Lower leg skin (tissue), 4 donors: ENCODE measurements around the gene ZNF557. TPM values are rescaled to one million over a fixed set of nuclear protein-coding genes. Genes with fewer than 3 reads are reported as not detected.

Source experiments
- DNase-seq, 2 donors: peaks; one replicate each; pipeline ENCODE4 v3.0.0-alpha.2; 2019; ENCODE audit warnings: low spot score in 2 of 2
- H3K4me3 ChIP-seq: fragments of 200-600 bp; sonication (generic); 2 replicates; pipeline ENCODE4 v1.5.1; 2017; ENCODE audit warnings: mild to moderate bottlenecking, low read depth; ENCODE audit not compliant: poor library complexity, severe bottlenecking
- POLR2A ChIP-seq, 2 donors: fragments of 450-650 bp; IDR thresholded peaks; one replicate each; pipeline ENCODE4 v1.6.1; 2016 to 2017; ENCODE audit warnings: antibody characterized with exemption in 2 of 2, mild to moderate bottlenecking in 1 of 2, moderate library complexity in 1 of 2
- WGBS, 2 donors: methylation state at CpG; one replicate each; pipeline ENCODE4 v1.1.5; 2018; 5-methylcytosine and 5-hydroxymethylcytosine counted together
- intact Hi-C: fragments of 100-400 bp; cut with DNase I; formaldehyde crosslinking; loops from one replicate; pipeline ENCODE4 v1.15.0; 2023; ENCODE audit warnings: low total_unique reads
- total RNA-seq, 4 donors: library from RNA; depleted of rRNA; stranded (reverse); fragments of >200 nt; gene quantifications; one replicate each; pipeline ENCODE4 v1.1.0, GENCODE V29; 2016
- TF ChIP-seq, protein P1 (sequence below), 3 donors: fragments of 450-650 bp; IDR thresholded peaks; one replicate each; pipeline ENCODE4 v1.5.1; 2016; ENCODE audit warnings: antibody characterized with exemption in 3 of 3, mild to moderate bottlenecking in 3 of 3, moderate library complexity in 2 of 3

The ZNF557 gene
- total RNA-seq, 4 donors from 2014 or later = 7.0 to 11.3 (median 9.4) TPM

DNA sequence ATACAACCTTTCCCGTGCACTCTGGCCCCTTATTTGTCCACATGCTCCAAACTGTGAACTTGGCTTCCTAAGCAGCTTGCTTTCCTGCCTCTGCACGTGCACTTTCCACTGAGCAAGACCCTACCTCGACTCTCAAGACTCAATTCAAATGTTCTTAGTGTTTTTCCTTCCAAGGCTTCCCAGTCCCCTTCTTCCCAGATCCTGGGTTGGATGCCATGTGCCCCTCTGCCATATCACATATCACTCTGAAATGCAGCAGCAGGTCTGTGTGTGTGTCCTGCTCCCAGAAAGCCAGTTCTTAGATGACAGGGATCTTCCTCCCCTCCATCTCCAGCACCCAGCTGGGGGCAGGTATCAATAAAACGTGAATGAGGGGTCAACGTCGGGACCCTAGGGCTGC lies 3.0 kb downstream of the ZNF557 start:
- intact Hi-C loops = no loop called here
- 80 to 97% methylated on average over 6 of the region's 6 CpGs for WGBS, 2 donors
- DNase-seq = no peak
- no peak overlapping the region for H3K4me3 ChIP-seq
- TF ChIP-seq, protein P1, sequence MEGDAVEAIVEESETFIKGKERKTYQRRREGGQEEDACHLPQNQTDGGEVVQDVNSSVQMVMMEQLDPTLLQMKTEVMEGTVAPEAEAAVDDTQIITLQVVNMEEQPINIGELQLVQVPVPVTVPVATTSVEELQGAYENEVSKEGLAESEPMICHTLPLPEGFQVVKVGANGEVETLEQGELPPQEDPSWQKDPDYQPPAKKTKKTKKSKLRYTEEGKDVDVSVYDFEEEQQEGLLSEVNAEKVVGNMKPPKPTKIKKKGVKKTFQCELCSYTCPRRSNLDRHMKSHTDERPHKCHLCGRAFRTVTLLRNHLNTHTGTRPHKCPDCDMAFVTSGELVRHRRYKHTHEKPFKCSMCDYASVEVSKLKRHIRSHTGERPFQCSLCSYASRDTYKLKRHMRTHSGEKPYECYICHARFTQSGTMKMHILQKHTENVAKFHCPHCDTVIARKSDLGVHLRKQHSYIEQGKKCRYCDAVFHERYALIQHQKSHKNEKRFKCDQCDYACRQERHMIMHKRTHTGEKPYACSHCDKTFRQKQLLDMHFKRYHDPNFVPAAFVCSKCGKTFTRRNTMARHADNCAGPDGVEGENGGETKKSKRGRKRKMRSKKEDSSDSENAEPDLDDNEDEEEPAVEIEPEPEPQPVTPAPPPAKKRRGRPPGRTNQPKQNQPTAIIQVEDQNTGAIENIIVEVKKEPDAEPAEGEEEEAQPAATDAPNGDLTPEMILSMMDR (IDR thresholded peaks at IDR 0.05) = no peak
- no peak for TF ChIP-seq POLR2A (IDR thresholded peaks at IDR 0.05)

DNA sequence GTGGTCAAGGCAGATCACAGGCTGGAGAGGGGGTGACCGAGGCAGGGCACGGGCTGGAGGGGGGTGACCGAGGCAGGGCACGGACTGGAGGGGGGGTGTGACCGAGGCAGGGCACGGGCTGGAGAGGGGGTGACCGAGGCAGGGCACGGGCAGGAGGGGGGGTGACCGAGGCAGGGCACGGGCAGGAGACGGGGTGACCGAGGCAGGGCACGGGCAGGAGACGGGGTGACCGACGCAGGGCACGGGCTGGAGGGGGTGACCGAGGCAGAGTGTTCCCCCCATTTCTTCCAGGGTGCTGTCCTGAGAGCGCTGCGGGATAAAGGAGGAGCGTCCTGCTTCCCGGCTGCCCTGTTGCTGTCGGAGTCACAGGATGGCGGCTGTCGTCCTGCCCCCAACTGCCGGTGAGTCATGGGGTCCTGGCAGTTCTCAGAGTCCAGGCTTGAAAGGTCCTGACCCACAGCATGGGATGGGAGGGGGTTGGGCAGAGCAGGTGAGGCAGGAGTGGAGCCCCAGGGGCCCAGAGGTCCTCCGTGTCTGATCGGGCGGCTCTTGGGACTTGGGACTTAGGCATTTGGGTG lies 5.3 kb downstream of the ZNF557 start:
- H3K4me3 ChIP-seq = no peak overlapping the region
- WGBS, 2 donors = 97 to 98% methylated on average over 29 of the region's 29 CpGs
- intact Hi-C loops = no loop called here
- no peak for DNase-seq
- TF ChIP-seq, protein P1 (IDR thresholded peaks at IDR 0.05) = no peak
- no peak for TF ChIP-seq POLR2A (IDR thresholded peaks at IDR 0.05)

DNA sequence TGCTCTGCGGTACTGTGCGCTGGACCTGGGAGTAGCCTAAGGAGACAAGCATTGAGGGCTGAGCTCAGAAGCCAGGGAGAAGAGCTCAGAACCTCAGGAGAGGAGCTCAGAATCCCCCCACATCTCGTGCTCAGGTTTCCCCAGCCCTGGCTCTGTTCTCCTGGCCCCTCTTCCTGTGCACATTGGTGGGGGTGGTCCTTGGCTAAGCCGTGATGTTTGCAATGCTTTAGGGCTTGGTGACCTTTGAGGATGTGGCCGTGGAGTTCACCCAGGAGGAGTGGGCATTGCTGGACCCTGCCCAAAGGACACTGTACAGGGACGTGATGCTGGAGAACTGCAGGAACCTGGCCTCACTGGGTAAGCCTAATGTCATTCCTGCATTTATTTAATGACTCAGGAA lies 6.6 kb downstream of the ZNF557 start:
- TF ChIP-seq POLR2A (IDR thresholded peaks at IDR 0.05) = no peak
- TF ChIP-seq, protein P1 (IDR thresholded peaks at IDR 0.05) = no peak
- intact Hi-C loops = no loop called here
- no peak for DNase-seq
- WGBS, 2 donors = 96 to 97% methylated on average over 6 of the region's 6 CpGs
- H3K4me3 ChIP-seq = no peak overlapping the region

DNA sequence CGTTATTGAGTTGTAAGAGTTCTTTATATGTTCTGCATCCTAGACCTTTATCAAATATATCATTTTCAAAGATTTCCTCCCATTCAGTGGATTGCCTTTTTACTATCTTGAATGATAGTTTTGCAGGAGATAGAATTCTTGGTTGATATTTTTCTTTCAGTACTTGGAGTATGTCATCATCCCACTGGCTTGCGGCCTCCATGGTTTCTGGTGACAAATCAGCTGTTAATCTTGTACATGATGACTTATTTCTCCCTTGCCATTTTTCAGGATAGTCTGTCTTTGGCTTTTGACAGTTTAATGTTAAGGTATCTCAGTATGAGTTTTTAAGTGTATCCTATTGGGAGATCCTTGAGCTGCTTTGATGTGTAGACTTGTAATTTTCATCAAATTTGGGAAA lies 8.5 kb downstream of the ZNF557 start:
- no peak for DNase-seq
- H3K4me3 ChIP-seq = no peak overlapping the region
- TF ChIP-seq, protein P1 (IDR thresholded peaks at IDR 0.05) = no peak
- TF ChIP-seq POLR2A (IDR thresholded peaks at IDR 0.05) = no peak
- 95 to 98% methylated on average over 2 of the region's 2 CpGs for WGBS, 2 donors
- intact Hi-C loops = no loop called here

DNA sequence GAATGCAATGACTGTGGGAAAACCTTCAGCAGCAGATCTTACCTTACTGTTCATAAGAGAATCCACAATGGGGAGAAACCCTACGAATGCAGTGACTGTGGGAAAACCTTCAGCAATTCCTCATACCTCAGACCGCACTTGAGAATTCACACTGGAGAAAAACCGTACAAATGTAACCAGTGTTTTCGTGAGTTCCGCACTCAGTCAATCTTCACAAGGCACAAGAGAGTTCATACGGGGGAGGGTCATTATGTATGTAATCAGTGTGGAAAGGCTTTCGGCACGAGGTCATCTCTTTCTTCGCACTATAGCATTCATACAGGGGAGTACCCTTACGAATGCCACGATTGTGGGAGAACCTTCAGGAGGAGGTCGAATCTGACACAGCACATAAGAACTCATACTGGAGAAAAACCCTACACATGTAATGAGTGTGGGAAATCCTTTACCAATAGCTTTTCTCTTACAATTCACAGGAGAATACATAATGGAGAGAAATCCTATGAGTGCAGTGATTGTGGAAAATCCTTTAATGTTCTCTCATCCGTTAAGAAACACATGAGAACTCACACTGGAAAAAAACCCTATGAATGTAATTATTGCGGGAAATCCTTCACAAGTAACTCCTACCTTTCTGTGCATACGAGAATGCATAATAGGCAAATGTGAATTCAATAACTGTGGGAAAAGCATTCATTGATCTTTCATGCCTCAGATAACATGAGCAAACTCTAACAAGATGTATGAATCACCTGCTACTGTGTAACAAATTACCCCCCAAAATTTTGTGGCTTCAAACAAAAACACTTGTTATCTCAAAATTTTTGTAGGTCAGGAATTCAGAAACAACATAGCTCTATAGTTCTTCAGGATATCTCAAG lies 13.8 kb downstream of the ZNF557 start:
- whole genome bisulfite sequencing, 2 donors = 95 to 97% methylated on average over 15 of the region's 15 CpGs
- DNase-seq = no peak
- H3K4me3 ChIP-seq = no peak overlapping the region
- TF ChIP-seq, protein P1 (IDR thresholded peaks at IDR 0.05) = no peak
- no peak for TF ChIP-seq POLR2A (IDR thresholded peaks at IDR 0.05)
- intact Hi-C loops = no loop called here
